Duodenal mucosa (tissue), 2 donors: Measurements from ENCODE around the gene ADAMTS8.
A peak's percentile ranks its signal among the peaks of the same experiment; 100 is the strongest.

Experiments used
- H3K27ac ChIP-seq: one replicate; pipeline ENCODE4 v1.7.0; 2013; ENCODE audit warnings: low read depth, low read length
- H3K27me3 ChIP-seq, 2 donors: one replicate each; pipeline ENCODE4 v1.7.0; 2013; ENCODE audit warnings: low read length in 2 of 2, control low read depth in 1 of 2; ENCODE audit not compliant: insufficient read depth in 2 of 2, control insufficient read depth in 1 of 2
- H3K36me3 ChIP-seq, 2 donors: one replicate each; pipeline ENCODE4 v1.7.0; 2013; ENCODE audit warnings: low read length in 2 of 2, control low read depth in 1 of 2; ENCODE audit not compliant: insufficient read depth in 2 of 2, control insufficient read depth in 1 of 2
- H3K4me1 ChIP-seq, 2 donors: one replicate each; pipeline ENCODE4 v1.7.0; 2013; ENCODE audit warnings: low read length in 2 of 2, control low read depth in 1 of 2; ENCODE audit not compliant: insufficient read depth in 2 of 2, control insufficient read depth in 1 of 2
- H3K4me3 ChIP-seq, 2 donors: one replicate each; pipeline ENCODE4 v1.7.0; 2013; ENCODE audit warnings: low read length in 2 of 2, low read depth in 1 of 2
- H3K9ac ChIP-seq, 2 donors: one replicate each; pipeline ENCODE4 v1.7.0; 2013; ENCODE audit warnings: low read length in 2 of 2, low read depth in 1 of 2
- H3K9me3 ChIP-seq, 2 donors: one replicate each; pipeline ENCODE4 v1.7.0; 2013; ENCODE audit warnings: low read length in 2 of 2, control low read depth in 1 of 2; ENCODE audit not compliant: control insufficient read depth in 1 of 2

Gene ADAMTS8

GRCh38 chr11:130399196-130399595 is 29.2 kb downstream of the ADAMTS8 start:
- Histone ChIP-seq H3K4me3 (no peak overlapping the region), H3K4me1 (peaks cover 8 to 10% of the 10 kb centered on the region in 2 donors), H3K27ac (no peak overlapping the region), H3K9me3 (no peaks in the 10 kb centered on the region), H3K9ac (no peak overlapping the region), H3K36me3 (no peaks in the 10 kb centered on the region), H3K27me3 (peaks cover 0 to 3% of the 10 kb centered on the region in 2 donors)

DNA sequence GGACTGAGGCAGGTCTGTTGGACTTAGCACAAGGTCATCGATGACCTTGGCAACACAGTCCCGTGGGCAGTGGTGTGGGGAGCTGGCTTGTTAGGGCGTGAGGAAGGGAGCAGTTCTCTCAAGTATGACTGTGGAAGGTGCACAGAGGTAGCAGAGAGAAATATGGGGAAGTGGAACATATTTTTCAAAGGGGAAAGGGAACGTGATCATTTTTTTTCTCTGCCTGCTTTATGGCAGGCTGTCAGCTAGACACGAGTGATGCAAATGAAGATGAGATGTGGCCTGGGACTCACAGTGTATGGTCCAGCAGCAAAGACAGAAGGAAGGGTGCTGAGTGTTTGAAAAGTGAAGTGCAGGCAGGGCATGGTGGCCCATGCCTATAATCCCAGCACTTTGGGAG is 30.6 kb downstream of the ADAMTS8 start:
- Histone ChIP-seq H3K9ac (no peak overlapping the region), H3K27me3 (peaks cover 0 to 3% of the 10 kb centered on the region in 2 donors), H3K36me3 (no peaks in the 10 kb centered on the region), H3K4me1 (peaks cover 8 to 10% of the 10 kb centered on the region in 2 donors), H3K4me3 (no peak overlapping the region), H3K27ac (no peak overlapping the region), H3K9me3 (no peaks in the 10 kb centered on the region)

DNA sequence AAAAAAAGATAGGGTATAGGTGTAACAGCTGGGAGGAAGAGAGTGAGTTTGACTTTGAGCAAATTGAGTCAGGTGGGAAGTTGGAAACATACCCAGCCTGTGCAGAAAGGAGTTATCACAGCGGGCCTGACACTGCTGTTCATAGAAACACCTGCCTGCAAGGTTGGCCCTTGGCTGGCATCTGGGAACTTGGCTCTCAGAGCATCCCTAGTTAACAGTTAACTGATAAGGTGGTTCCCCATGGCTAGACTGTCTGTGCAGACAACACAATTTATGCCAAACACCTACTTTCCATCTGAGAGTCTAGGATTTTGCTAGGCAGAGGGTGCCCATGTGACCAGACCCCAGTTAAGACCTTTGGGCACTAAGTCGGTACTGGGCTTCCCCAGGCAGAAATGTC is 31.4 kb downstream of the ADAMTS8 start:
- H3K36me3 ChIP-seq = no peaks in the 10 kb centered on the region
- H3K9me3 ChIP-seq = no peaks in the 10 kb centered on the region
- H3K27ac ChIP-seq = no peak overlapping the region
- H3K4me1 ChIP-seq = peaks cover 8 to 10% of the 10 kb centered on the region in 2 donors
- H3K4me3 ChIP-seq = no peak overlapping the region
- no peak overlapping the region for H3K9ac ChIP-seq
- peaks cover 0 to 3% of the 10 kb centered on the region in 2 donors for H3K27me3 ChIP-seq

GRCh38 chr11:130394615-130395014 is 33.8 kb downstream of the ADAMTS8 start:
- H3K9ac ChIP-seq = no peak overlapping the region
- peaks cover 0 to 6% of the 10 kb centered on the region in 2 donors for H3K27me3 ChIP-seq
- no peak overlapping the region for H3K4me3 ChIP-seq
- H3K36me3 ChIP-seq = no peaks in the 10 kb centered on the region
- no peak overlapping the region for H3K27ac ChIP-seq
- peaks cover 10 to 16% of the 10 kb centered on the region in 2 donors for H3K4me1 ChIP-seq
- no peaks in the 10 kb centered on the region for H3K9me3 ChIP-seq

GRCh38 chr11:130391711-130392110 is 36.7 kb downstream of the ADAMTS8 start:
- H3K27me3 ChIP-seq = peaks cover 0 to 6% of the 10 kb centered on the region in 2 donors
- no peak overlapping the region for H3K4me3 ChIP-seq
- no peak overlapping the region for H3K9ac ChIP-seq
- H3K4me1 ChIP-seq = peaks cover 23 to 25% of the 10 kb centered on the region in 2 donors
- no peak overlapping the region for H3K27ac ChIP-seq
- H3K9me3 ChIP-seq = no peaks in the 10 kb centered on the region
- no peaks in the 10 kb centered on the region for H3K36me3 ChIP-seq

GRCh38 chr11:130390071-130390758 is 38.2 kb downstream of the ADAMTS8 start:
- Histone ChIP-seq H3K9ac (no peak overlapping the region), H3K4me3 (peak overlapping the region; percentile 46 to 58), H3K9me3 (no peaks in the 10 kb centered on the region), H3K36me3 (no peaks in the 10 kb centered on the region), H3K27ac (no peak overlapping the region), H3K27me3 (peaks cover 0 to 6% of the 10 kb centered on the region in 2 donors), H3K4me1 (peaks cover 23 to 25% of the 10 kb centered on the region in 2 donors)

DNA sequence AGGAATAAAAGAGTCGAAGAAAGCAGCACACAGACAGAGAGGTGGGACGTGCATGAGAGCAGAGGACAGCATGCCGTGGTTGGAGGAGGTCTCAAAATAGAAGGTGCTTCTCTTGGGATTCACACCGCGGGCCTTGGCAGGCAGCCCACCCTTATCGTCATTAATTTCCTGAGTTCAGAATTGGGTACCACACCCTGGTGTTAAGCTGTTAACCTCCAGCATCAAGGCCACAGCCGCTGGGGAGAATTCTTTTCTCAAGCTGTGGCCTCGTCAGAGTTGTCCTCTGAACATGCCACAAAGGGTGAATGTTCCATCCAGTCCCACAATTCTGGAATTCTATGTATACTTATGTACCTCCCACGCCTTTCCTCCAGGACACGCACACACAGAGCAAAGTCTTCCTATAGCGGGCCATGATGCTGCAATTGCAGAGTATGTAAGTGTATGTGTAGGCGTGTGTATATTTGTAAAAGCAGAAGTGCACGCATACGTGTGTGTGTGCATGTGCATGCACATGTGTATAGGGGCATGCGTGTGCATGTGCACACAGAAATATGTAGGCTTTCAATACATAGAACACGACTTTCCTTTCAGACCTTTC is 39.0 kb downstream of the ADAMTS8 start:
- Histone ChIP-seq H3K36me3 (no peaks in the 10 kb centered on the region), H3K27ac (no peak overlapping the region), H3K27me3 (peaks cover 0 to 6% of the 10 kb centered on the region in 2 donors), H3K4me1 (peaks cover 23 to 25% of the 10 kb centered on the region in 2 donors), H3K9ac (peak overlapping the region in 1 of 2 donors; percentile 12), H3K4me3 (peak overlapping the region; percentile 46 to 58), H3K9me3 (no peaks in the 10 kb centered on the region)

DNA sequence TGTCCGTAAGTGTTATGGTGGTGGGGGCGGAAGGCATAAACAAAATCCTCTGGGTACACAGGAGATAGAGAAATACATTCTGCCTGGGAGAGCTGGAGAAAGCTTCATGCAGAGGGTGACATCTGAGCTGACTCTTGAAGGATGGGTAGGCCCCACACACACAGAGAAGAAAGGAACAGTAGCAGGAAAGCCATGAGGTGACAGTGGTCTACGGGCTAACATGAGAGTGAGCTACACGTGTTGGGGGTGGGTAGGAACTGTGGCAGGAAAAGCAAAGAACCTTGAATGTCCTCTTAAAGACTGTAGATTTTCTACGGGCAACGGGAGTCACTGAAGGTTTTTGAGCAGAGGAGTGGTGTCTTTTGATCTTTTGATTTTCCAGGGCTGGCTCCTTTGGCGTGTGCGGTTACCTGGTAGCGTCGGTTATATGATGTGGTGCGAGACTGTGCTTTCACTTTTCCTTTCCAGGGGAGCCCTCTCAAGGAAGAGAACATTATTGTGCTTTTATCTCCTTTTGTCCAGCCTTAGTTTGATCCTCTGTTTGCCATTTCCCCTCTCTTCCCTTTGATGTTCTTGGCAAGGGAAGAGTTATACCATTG is 39.7 kb downstream of the ADAMTS8 start:
- Histone ChIP-seq H3K9me3 (no peaks in the 10 kb centered on the region), H3K9ac (peak overlapping the region in 1 of 2 donors; percentile 5), H3K4me3 (peak overlapping the region; percentile 46 to 58), H3K36me3 (no peaks in the 10 kb centered on the region), H3K27me3 (peaks cover 0 to 6% of the 10 kb centered on the region in 2 donors), H3K4me1 (peaks cover 23 to 25% of the 10 kb centered on the region in 2 donors), H3K27ac (no peak overlapping the region)

GRCh38 chr11:130386056-130386455 is 42.4 kb downstream of the ADAMTS8 start:
- H3K4me3 ChIP-seq = no peak overlapping the region
- no peak overlapping the region for H3K27ac ChIP-seq
- H3K27me3 ChIP-seq = no peaks in the 10 kb centered on the region
- H3K36me3 ChIP-seq = no peaks in the 10 kb centered on the region
- no peaks in the 10 kb centered on the region for H3K9me3 ChIP-seq
- no peak overlapping the region for H3K9ac ChIP-seq
- peaks cover 20 to 23% of the 10 kb centered on the region in 2 donors for H3K4me1 ChIP-seq
